ENCODE measurements around the gene TNKS1BP1. TPM values are rescaled to one million over a fixed set of nuclear protein-coding genes. Genes with fewer than 3 reads are reported as not detected.

Gene TNKS1BP1
- total and polyA plus RNA-seq, 2 of the 8 experiments (the other 6 are each of a cell fraction or from before 2014, with no cell fraction given) = 50.0 to 122 TPM

DNA sequence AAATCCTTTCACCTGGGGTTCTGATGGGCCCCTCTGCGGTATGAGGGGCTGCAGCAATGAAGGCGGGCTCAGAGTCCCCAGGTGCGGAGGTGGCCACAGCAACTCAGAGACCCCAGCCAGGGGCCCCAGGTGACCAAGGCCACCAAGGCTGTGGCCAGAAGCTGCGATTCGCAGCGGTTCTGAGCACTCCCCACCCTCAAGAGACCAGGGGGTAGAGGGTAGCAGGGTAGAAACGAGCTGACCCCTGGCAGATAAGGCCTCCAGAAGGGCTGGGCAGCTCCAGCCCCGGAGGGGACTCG lies 948 bp downstream of the TNKS1BP1 start:
- H3K4me1 ChIP-seq (replicated peaks in 1 of 4; ENCODE audit: control insufficient read depth in 3 of 4, insufficient read depth in 4 of 4, low read length in 3 of 4) = peaks cover 0 to 24% (median 19%) of the 10 kb centered on the region in 4 experiments; a peak in 6 of 7 replicates
- DNase-seq (ENCODE audit: low read depth in 1 of 2, low spot score in 2 of 2) (no peak), FAIRE-seq (no peak)
- no peak overlapping the region for H4K8ac ChIP-seq (ENCODE audit: extremely low read depth, insufficient read depth, low read length)
- H3K4me2 ChIP-seq (ENCODE audit: insufficient read depth in 1 of 2, low read depth in 2 of 2, low read length in 2 of 2) = peak overlapping the region; percentile 74 to 78
- peaks cover 16 to 53% (median 41%) of the 10 kb centered on the region in 4 experiments for H3K36me3 ChIP-seq (ENCODE audit: control insufficient read depth in 2 of 4, insufficient read depth in 4 of 4, low read length in 3 of 4)
- no peak overlapping the region for H3K4ac ChIP-seq (replicated peaks; ENCODE audit: insufficient read length, low read depth, low read length)
- peak overlapping the region; percentile 56 for H2BK120ac ChIP-seq (replicated peaks; ENCODE audit: low read depth, low read length)
- no peak overlapping the region; the same call in 1 of the 2 replicates for H2BK12ac ChIP-seq (ENCODE audit: low read depth, low read length)
- peaks cover 17% of the 10 kb centered on the region for H3K23me2 ChIP-seq (ENCODE audit: low read depth, low read length)
- no peak overlapping the region; the same call in 1 of the 2 replicates for H2BK5ac ChIP-seq (ENCODE audit: low read depth, low read length)
- peak overlapping the region; percentile 71; the same call in 1 of the 2 replicates for H3K27ac ChIP-seq (ENCODE audit: low read depth, low read length)
- H4K20me1 ChIP-seq (replicated peaks in 1 of 2; ENCODE audit: control insufficient read depth in 1 of 2, insufficient read depth in 2 of 2, low read length in 2 of 2) = peaks cover 3 to 5% of the 10 kb centered on the region in 2 experiments
- H3K14ac ChIP-seq (ENCODE audit: insufficient read length) = no peak overlapping the region
- H2AK5ac ChIP-seq (ENCODE audit: low read depth, low read length) = no peak overlapping the region
- no peak overlapping the region for H2BK20ac ChIP-seq (ENCODE audit: low read length)
- peaks cover 21% of the 10 kb centered on the region for H3K79me1 ChIP-seq (ENCODE audit: low read depth, low read length)
- H3K9me3 ChIP-seq (ENCODE audit: insufficient read depth in 2 of 2, low read depth in 1 of 2, low read length in 1 of 2) = no peaks in the 10 kb centered on the region
- peak overlapping the region in 3 of 4 experiments; percentile 67 to 71 (median 68); a peak in 6 of 7 replicates for H3K9ac ChIP-seq (replicated peaks in 1 of 4; ENCODE audit: extremely low read depth in 1 of 4, low read depth in 3 of 4, low read length in 3 of 4)
- no peak overlapping the region for H2AFZ ChIP-seq (ENCODE audit: low read length)
- POLR2A ChIA-PET (ENCODE audit: partially characterized antibody) = interaction anchor here (0.5 to 45.7 kb wide), 15 partner anchors 1 to 316 kb away, joined by 3 to 1279 read pairs (median 5); partner anchors contain the start of genes P2RX3, SERPING1, SSRP1 and TIMM10
- 11% methylated on average over 8 of the region's 9 CpGs; no CpG with 5 or more reads in 1 of the 2 experiments for WGBS, 2 experiments (ENCODE audit: extremely low coverage in 1 of 2, insufficient coverage in 1 of 2, insufficient read length in 1 of 2, insufficient replicate concordance in 2 of 2, low coverage in 1 of 2, low lambda C conversion rate in 2 of 2, missing lambda C conversion rate in 1 of 2)
- no peak overlapping the region for H4K91ac ChIP-seq (replicated peaks; ENCODE audit: insufficient read length, low read length)
- TF ChIP-seq SAP30 (IDR thresholded peaks at IDR 0.05; ENCODE audit: insufficient read depth, insufficient replicate concordance, low read length) = no peak
- 0 out of 2 replicates have a peak, but pooled peaks have one; percentile 1 for TF ChIP-seq POLR2AphosphoS5 (IDR thresholded peaks at IDR 0.05; ENCODE audit: low read depth, low read length)
- no peak for TF ChIP-seq FOSL1 (IDR thresholded peaks at IDR 0.05; ENCODE audit: insufficient read depth, low read depth, low read length)
- no peak for TF ChIP-seq CHD2 (IDR thresholded peaks at IDR 0.05; ENCODE audit: low read length)
- TF ChIP-seq HDAC6 (IDR thresholded peaks at IDR 0.05; ENCODE audit: low read depth, low read length) = no peak
- no peak for TF ChIP-seq BRCA1 (IDR thresholded peaks at IDR 0.05; ENCODE audit: low read depth, low read length)
- peak overlapping the region; percentile 83 for H3K18ac ChIP-seq (ENCODE audit: extremely low read depth, low read length)
- peak overlapping the region; percentile 33 for H3K56ac ChIP-seq (replicated peaks; ENCODE audit: insufficient read length, low read depth, low read length)
- CTCF ChIA-PET (ENCODE audit: partially characterized antibody) = interaction anchor here (0.7 kb wide), 1 partner anchor 27 kb away, joined by 3 read pairs; no protein-coding TSS in a partner anchor
- H2BK15ac ChIP-seq (ENCODE audit: low read length) = no peak overlapping the region
- H4K5ac ChIP-seq (ENCODE audit: insufficient read length, low read depth, low read length) = peak overlapping the region; percentile 40
- H3K27me3 ChIP-seq (replicated peaks in 1 of 4; ENCODE audit: control insufficient read depth in 3 of 4, extremely low read depth in 1 of 4, insufficient read depth in 3 of 4, low read length in 3 of 4) = no peaks in the 10 kb centered on the region
- H3K23ac ChIP-seq (ENCODE audit: insufficient read length) = no peak overlapping the region
- peak overlapping the region; percentile 82 to 90 (median 88) for H3K4me3 ChIP-seq (ENCODE audit: extremely low read depth in 1 of 4, insufficient read depth in 2 of 4, low read depth in 3 of 4, low read length in 4 of 4)
- peaks cover 8 to 43% of the 10 kb centered on the region in 2 experiments for H3K79me2 ChIP-seq (ENCODE audit: control insufficient read depth in 1 of 2, insufficient read depth in 2 of 2, low read length in 2 of 2)
